ENCODE results near the gene APLNR.

DNA sequence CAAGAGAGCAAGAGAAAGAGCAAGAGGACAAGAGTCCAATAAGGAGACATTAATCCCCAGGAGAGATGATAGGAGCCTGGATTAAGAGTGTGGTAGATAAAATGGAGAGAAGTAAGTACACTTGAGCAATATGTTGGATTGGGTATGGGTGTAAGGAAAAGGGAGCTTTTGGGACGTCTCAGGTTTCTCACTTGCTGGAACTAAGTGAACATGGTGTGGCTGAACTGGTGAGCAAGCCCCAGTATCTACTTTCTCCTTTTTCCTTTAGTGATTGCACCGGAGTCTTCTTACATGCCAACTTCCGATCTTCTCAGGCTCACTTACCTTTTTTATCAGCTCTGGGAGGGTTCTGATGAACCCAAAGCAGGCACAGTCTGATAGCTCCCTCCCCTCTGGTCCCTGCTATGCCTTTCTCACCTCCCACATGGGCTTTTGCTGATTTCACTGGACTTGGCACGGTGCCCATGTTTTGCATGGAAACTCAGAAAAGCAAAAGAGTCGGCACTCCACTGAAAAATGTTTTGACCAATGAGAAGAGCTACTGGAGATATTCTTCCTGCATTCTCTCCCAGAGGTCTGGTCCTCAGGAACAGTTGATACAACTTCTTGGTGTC is 14.5 kb upstream of the APLNR start:
- no peak for TF ChIP-seq GATA2 (IDR thresholded peaks at IDR 0.05; ENCODE audit: low read depth, low read length)
- no peak for TF ChIP-seq GATA3 (IDR thresholded peaks at IDR 0.05; ENCODE audit: low read depth, low read length)

Data from SH-SY5Y (cell line).